Upper lobe of left lung (tissue), 6 donors: Measurements from ENCODE around the gene CDX1. TPM values are rescaled to one million over a fixed set of nuclear protein-coding genes. Genes with fewer than 3 reads are reported as not detected.

Experiments
- ATAC-seq, 2 donors: fragments of 200-7000 bp; cut with Tn5 transposase; one replicate each; pipeline ENCODE4 v1.9.1; 2022; ENCODE audit warnings: mild to moderate bottlenecking in 2 of 2, moderate library complexity in 2 of 2; ENCODE audit not compliant: low FRiP score in 2 of 2
- DNase-seq, 2 donors: peaks; one replicate each; pipeline ENCODE4 v3.0.0-alpha.2; 2019 to 2020
- H3K27ac ChIP-seq, 4 donors: fragments of 200-600 bp; sonication (generic); one replicate each; pipeline ENCODE4 v1.5.1; 2016 to 2019
- H3K27me3 ChIP-seq, 4 donors: fragments of 200-600 bp; sonication (generic); one replicate each; pipeline ENCODE4 v1.5.1; 2017 to 2019
- H3K36me3 ChIP-seq, 4 donors: fragments of 200-600 bp; sonication (generic); one replicate each; pipeline ENCODE4 v1.5.1; 2016 to 2019
- H3K4me1 ChIP-seq, 4 donors: fragments of 200-600 bp; sonication (generic); one replicate each; pipeline ENCODE4 v1.5.1; 2018 to 2019
- H3K4me3 ChIP-seq, 4 donors: fragments of 200-600 bp; sonication (generic); one replicate each; pipeline ENCODE4 v1.5.1; 2017 to 2019; ENCODE audit warnings: mild to moderate bottlenecking in 2 of 4, moderate library complexity in 1 of 4
- H3K9me3 ChIP-seq, 4 donors: fragments of 200-600 bp; sonication (generic); one replicate each; pipeline ENCODE4 v1.5.1; 2018 to 2019
- CTCF ChIP-seq, 6 experiments: fragments of 450-650 bp in 4 of 6; fragments of 200-600 bp in 2 of 6; sonication (generic) in 2 of 6; IDR thresholded peaks; one replicate each; pipeline ENCODE4 v1.5.1; 2016 to 2019; ENCODE audit warnings: antibody characterized with exemption in 6 of 6
- EP300 ChIP-seq, 4 donors: sonication (generic); formaldehyde crosslinking; IDR thresholded peaks; one replicate each; pipeline ENCODE4 v1.5.1; 2017; ENCODE audit warnings: antibody characterized with exemption in 4 of 4, control low read depth in 2 of 4
- POLR2A ChIP-seq, 4 donors: fragments of 450-650 bp; IDR thresholded peaks; one replicate each; pipeline ENCODE4 v1.5.1; 2016 to 2017; ENCODE audit warnings: antibody characterized with exemption in 4 of 4, mild to moderate bottlenecking in 2 of 4
- POLR2AphosphoS5 ChIP-seq, 2 donors: sonication (generic); formaldehyde crosslinking; IDR thresholded peaks; one replicate each; pipeline ENCODE4 v1.5.1; 2017; ENCODE audit warnings: antibody characterized with exemption in 2 of 2
- WGBS, 2 donors: methylation state at CpG; one replicate each; pipeline ENCODE4 v1.1.5; 2017 to 2018; 5-methylcytosine and 5-hydroxymethylcytosine counted together
- total RNA-seq, 6 donors: library from RNA; depleted of rRNA in 4 of 6; stranded (reverse); fragments of >200 nt in 4 of 6; gene quantifications; one replicate each; pipeline versions ENCODE4 v1.1.0 to v1.2.1, GENCODE V29; 2016 to 2021
- donor health status: DM: no; HTN: no; CAD: no; lungs with moderate emphysema.
- donor health status: DM: no; HTN: yes; CAD: no; lungs with severe emphysema.

CDX1 gene
- total RNA-seq, 6 donors from 2014 or later: 0.17 to 0.30 TPM; not detected in 4

DNA sequence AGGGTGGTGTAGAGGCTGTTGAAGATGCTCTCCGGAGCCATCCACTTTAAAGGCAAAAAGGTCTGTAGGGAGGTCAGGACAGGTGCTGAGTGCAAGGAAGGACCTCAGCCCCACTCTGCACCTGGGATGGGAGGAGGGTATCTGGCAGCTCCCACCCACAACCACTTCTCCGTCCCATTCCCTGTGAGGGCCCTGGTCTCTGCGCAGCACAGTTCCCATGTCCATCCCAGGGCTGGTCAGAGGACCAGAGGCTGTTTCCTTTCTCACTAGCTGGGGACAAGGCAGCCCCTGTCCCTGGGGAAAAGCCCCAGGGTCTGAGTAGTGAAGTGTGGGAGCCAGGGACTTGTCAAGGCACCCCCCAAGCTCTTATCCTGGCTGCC is 46.5 kb upstream of the CDX1 start:
- no peaks in the 10 kb centered on the region for H3K9me3 ChIP-seq
- WGBS, 2 donors: 83 to 90% methylated on average over 1 to 3 of the region's 3 CpGs
- TF ChIP-seq CTCF (IDR thresholded peaks at IDR 0.05) (no peak), EP300 (IDR thresholded peaks at IDR 0.05) (no peak), POLR2A (IDR thresholded peaks at IDR 0.05) (no peak), POLR2AphosphoS5 (IDR thresholded peaks at IDR 0.05) (no peak)
- H3K27me3 ChIP-seq: no peaks in the 10 kb centered on the region
- H3K36me3 ChIP-seq: peaks cover 0 to 56% (median 2%) of the 10 kb centered on the region in 4 donors
- no peak overlapping the region for H3K4me3 ChIP-seq
- H3K4me1 ChIP-seq: peaks cover 0 to 6% (median 3%) of the 10 kb centered on the region in 4 donors
- no peak for ATAC-seq
- H3K27ac ChIP-seq: no peak overlapping the region
- peak in 1 of 2 donors; percentile 14 for DNase-seq

GRCh38 chr5:150120617-150121447 is 45.7 kb upstream of the CDX1 start:
- ATAC-seq (no peak), DNase-seq (peak in 1 of 2 donors; percentile 17)
- no peaks in the 10 kb centered on the region for H3K27me3 ChIP-seq
- H3K27ac ChIP-seq: no peak overlapping the region
- H3K36me3 ChIP-seq: peaks cover 0 to 59% (median 2%) of the 10 kb centered on the region in 4 donors
- H3K4me1 ChIP-seq: peaks cover 0 to 6% (median 3%) of the 10 kb centered on the region in 4 donors
- H3K9me3 ChIP-seq: no peaks in the 10 kb centered on the region
- no peak overlapping the region for H3K4me3 ChIP-seq
- 84 to 86% methylated on average over 11 to 19 of the region's 19 CpGs for WGBS, 2 donors
- no peak for TF ChIP-seq EP300 (IDR thresholded peaks at IDR 0.05)
- no peak for TF ChIP-seq POLR2A (IDR thresholded peaks at IDR 0.05)
- no peak for TF ChIP-seq CTCF (IDR thresholded peaks at IDR 0.05)
- TF ChIP-seq POLR2AphosphoS5 (IDR thresholded peaks at IDR 0.05): no peak

DNA sequence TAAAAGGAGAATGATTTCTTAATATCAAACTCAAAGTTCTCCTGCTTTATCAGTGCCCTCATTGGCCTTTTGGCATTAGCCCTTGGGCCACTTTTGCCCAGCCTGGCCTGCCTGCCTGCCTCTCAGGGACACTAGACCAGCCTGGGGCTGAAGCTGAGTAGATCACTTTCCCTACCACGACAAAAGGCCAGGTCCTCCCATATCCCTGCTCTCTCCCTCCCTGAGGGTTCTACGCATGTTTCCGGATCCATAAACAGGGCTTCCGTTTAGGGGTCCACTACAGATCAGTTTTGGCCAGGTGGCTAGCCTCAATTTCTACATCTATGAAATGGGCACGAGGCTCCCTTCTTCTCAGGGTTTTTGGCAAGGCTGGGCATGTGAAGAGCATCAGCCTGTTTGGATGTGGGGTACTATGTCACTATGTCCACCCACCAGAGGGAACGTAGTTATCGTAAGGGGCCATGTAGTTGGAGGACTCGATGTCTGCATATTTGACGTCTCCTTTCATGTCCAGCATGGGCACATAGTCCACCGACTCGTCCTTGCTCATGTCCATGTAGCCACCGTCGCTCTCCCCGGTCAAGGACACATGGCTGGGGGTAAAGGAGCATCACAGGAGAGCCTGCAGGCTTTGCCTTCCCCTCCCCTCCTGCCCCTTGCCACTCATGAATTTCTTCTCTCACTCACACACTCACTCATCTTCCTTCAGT is 45.0 kb upstream of the CDX1 start:
- DNase-seq (peak in 1 of 2 donors; percentile 6), ATAC-seq (no peak)
- Histone ChIP-seq H3K4me1 (peaks cover 0 to 6% (median 3%) of the 10 kb centered on the region in 4 donors), H3K27me3 (no peaks in the 10 kb centered on the region), H3K4me3 (no peak overlapping the region), H3K9me3 (no peaks in the 10 kb centered on the region), H3K27ac (no peak overlapping the region), H3K36me3 (peaks cover 0 to 64% (median 2%) of the 10 kb centered on the region in 4 donors)
- no peak for TF ChIP-seq CTCF (IDR thresholded peaks at IDR 0.05)
- TF ChIP-seq POLR2A (IDR thresholded peaks at IDR 0.05): no peak
- no peak for TF ChIP-seq POLR2AphosphoS5 (IDR thresholded peaks at IDR 0.05)
- TF ChIP-seq EP300 (IDR thresholded peaks at IDR 0.05): no peak
- WGBS, 2 donors: 88 to 91% methylated on average over 13 to 14 of the region's 14 CpGs

DNA sequence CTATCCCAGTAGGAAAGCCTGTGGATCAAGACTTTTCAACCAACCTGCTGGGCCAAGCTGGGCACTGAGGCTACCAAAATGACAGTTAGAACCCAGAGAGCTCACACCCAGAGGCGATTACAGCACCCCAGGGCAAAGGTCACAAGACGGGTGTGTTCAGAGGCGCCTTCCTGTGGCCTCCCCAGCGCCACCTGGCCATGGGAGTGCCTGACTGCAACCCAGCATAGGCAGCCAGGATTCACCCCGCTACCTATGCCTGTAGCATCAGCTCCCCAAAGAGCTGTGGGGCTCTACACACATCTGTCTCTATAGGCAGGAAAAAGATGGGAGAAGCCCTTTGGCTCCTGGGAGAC is 44.4 kb upstream of the CDX1 start:
- H3K27ac ChIP-seq: no peak overlapping the region
- 48 to 58% methylated on average over 2 to 5 of the region's 5 CpGs for WGBS, 2 donors
- H3K27me3 ChIP-seq: no peaks in the 10 kb centered on the region
- H3K4me1 ChIP-seq: peaks cover 0 to 6% (median 3%) of the 10 kb centered on the region in 4 donors
- no peaks in the 10 kb centered on the region for H3K9me3 ChIP-seq
- peak; percentile 55 to 58 for DNase-seq
- TF ChIP-seq EP300 (IDR thresholded peaks at IDR 0.05) (no peak), CTCF (IDR thresholded peaks at IDR 0.05) (peak in 1 of 6 experiments; percentile 16)
- peak in 1 of 2 donors; percentile 35 for ATAC-seq
- H3K4me3 ChIP-seq: no peak overlapping the region
- H3K36me3 ChIP-seq: peaks cover 0 to 60% (median 4%) of the 10 kb centered on the region in 4 donors
